Skeletal muscle satellite cell (primary cell): Measurements from ENCODE around the gene STXBP6.

ENCODE experiments used
- H3K27me3 ChIP-seq: 2 replicates; pipeline ENCODE4 v1.7.0; 2013; ENCODE audit warnings: low read length; ENCODE audit not compliant: control insufficient read depth, insufficient read depth
- H3K36me3 ChIP-seq: 2 replicates; pipeline ENCODE4 v1.7.0; 2013; ENCODE audit warnings: mild to moderate bottlenecking, control low read depth, low read length; ENCODE audit not compliant: insufficient read depth
- H3K4me1 ChIP-seq: 2 replicates; pipeline ENCODE4 v1.7.0; 2013; ENCODE audit warnings: low read length; ENCODE audit not compliant: control insufficient read depth, insufficient read depth
- H3K4me2 ChIP-seq: 2 replicates; pipeline ENCODE4 v1.7.0; 2013; ENCODE audit warnings: mild to moderate bottlenecking, low read length
- H3K4me3 ChIP-seq: 2 replicates; pipeline ENCODE4 v1.7.0; 2013; ENCODE audit warnings: low read length
- H3K9ac ChIP-seq: 2 replicates; pipeline ENCODE4 v1.7.0; 2013; ENCODE audit warnings: mild to moderate bottlenecking, low read depth, low read length, moderate library complexity
- H3K9me3 ChIP-seq: replicated peaks from 2 replicates; pipeline ENCODE4 v1.7.0; 2013; ENCODE audit warnings: mild to moderate bottlenecking, control low read depth, low read length

Gene STXBP6

DNA sequence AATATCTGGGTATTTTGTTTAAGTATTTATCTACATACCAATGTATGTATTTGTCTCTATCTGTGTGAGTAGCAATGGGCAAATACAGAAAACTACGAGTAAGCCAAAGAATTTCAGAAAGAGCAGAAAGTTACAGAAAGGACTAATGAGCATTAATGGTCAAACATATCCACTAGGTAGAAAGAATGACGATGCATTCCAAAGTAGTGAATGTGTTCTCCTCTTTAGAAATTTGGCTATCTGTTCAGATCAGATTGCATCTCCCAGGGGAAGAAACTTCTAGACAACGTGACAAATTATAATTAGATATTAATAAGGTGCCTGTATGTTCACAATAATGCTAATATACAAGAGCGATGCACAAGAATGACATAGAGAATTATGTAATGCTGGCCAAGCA lies 221.5 kb downstream of the STXBP6 start:
- Histone ChIP-seq H3K4me2 (no peak overlapping the region), H3K9me3 (no peaks in the 10 kb centered on the region), H3K36me3 (no peaks in the 10 kb centered on the region)

GRCh38 chr14:24826390-24826789 lies 223.6 kb downstream of the STXBP6 start:
- H3K27me3 ChIP-seq, result no peaks in the 10 kb centered on the region
- no peak overlapping the region for H3K4me3 ChIP-seq
- no peaks in the 10 kb centered on the region for H3K9me3 ChIP-seq
- no peaks in the 10 kb centered on the region for H3K4me1 ChIP-seq
- no peak overlapping the region for H3K4me2 ChIP-seq
- H3K36me3 ChIP-seq, result no peaks in the 10 kb centered on the region
- H3K9ac ChIP-seq, result no peak overlapping the region

More for the DNA sequence above, 221.5 kb downstream of the STXBP6 start:
- Histone ChIP-seq H3K9ac (no peak overlapping the region), H3K4me3 (no peak overlapping the region), H3K4me1 (no peaks in the 10 kb centered on the region), H3K27me3 (no peaks in the 10 kb centered on the region)

DNA sequence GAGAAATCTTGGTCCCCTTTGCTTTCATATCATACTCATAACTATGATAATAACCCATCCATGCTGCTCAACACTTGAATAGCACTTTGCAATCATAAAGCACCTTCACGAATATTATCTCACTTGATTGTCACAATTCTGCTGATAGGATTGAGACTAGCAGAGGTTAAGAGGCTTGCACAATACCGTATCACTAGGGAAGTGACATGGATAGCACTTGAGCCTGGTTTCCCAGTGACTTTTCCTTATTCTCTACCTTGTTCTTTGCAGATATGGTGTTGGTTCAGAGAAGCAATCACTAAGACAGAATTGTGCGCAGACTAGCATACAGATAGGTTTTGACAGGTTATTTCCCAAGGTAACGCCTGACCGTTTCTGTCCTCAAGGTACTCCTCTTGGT lies 229.3 kb downstream of the STXBP6 start:
- Histone ChIP-seq H3K4me1 (no peaks in the 10 kb centered on the region), H3K9ac (no peak overlapping the region), H3K27me3 (no peaks in the 10 kb centered on the region), H3K9me3 (no peaks in the 10 kb centered on the region), H3K4me3 (no peak overlapping the region), H3K4me2 (no peak overlapping the region), H3K36me3 (no peaks in the 10 kb centered on the region)

- H3K4me2 ChIP-seq, result no peak overlapping the region
- no peaks in the 10 kb centered on the region for H3K27me3 ChIP-seq
- no peaks in the 10 kb centered on the region for H3K9me3 ChIP-seq
- H3K9ac ChIP-seq, result no peak overlapping the region
- no peaks in the 10 kb centered on the region for H3K36me3 ChIP-seq
- H3K4me3 ChIP-seq, result no peak overlapping the region
- H3K4me1 ChIP-seq, result no peaks in the 10 kb centered on the region
These were observed 231.1 kb downstream of the STXBP6 start for GRCh38 chr14:24818823-24819341.

GRCh38 chr14:24818058-24818822 lies 231.7 kb downstream of the STXBP6 start:
- Histone ChIP-seq H3K27me3 (no peaks in the 10 kb centered on the region), H3K36me3 (no peaks in the 10 kb centered on the region), H3K4me3 (no peak overlapping the region), H3K9ac (no peak overlapping the region), H3K4me2 (no peak overlapping the region), H3K4me1 (no peaks in the 10 kb centered on the region), H3K9me3 (no peaks in the 10 kb centered on the region)

DNA sequence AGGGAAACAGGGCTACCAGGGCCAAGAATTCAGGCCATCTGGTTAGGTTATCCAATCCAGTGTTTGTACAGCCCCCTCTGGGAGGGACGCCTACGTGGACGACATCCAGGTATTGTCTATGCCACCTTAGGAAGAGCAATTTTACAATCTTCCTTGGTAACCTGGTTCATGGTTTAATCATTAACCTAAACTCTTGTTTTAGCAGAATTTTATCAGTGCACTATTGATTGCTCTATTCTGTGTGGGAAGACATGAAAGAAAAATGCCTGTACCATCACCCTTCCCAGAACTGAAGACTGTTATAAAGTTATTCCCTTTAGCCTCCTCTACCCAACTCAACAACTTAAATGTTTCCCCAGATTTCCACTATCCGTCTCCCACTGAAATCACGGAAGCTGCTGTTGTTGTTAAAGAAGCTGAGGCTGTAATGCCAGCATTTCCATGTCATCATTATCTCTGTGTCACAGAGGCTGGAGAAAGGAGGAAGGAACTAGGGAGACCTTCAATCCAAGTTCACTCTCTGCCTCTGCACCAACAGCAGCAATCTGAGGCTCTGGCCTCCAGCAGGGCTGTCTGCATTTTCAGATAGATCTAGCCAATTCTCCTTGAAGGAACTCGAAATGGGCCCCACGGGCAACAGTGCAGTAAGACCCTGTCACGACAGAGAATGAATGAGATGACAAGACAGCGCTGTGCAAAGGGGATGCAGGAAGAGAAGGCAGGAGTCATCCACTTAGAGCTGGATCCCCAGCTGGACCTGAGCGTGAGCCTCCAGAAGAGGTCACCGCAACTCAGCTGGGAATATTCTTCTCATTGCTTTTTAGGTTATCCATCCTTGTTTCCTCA lies 232.5 kb downstream of the STXBP6 start:
- H3K9me3 ChIP-seq, result no peaks in the 10 kb centered on the region
- H3K4me3 ChIP-seq, result no peak overlapping the region
- no peaks in the 10 kb centered on the region for H3K4me1 ChIP-seq
- no peak overlapping the region for H3K4me2 ChIP-seq
- no peaks in the 10 kb centered on the region for H3K27me3 ChIP-seq
- H3K9ac ChIP-seq, result no peak overlapping the region
- no peaks in the 10 kb centered on the region for H3K36me3 ChIP-seq

DNA sequence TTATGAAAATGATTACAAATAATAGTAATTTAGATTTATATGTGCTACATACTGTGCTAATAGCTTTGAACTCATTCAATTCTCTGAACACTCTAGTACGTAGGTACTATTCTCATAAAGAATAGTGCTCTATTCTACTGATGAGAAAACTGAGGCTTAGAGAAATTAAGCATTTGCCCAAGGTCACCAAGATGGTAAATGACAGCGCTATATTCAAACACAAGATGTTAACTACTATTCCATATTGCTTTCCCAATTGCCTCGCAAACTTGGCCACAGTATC lies 233.1 kb downstream of the STXBP6 start:
- H3K4me2 ChIP-seq, result no peak overlapping the region
- H3K4me3 ChIP-seq, result no peak overlapping the region
- no peaks in the 10 kb centered on the region for H3K27me3 ChIP-seq
- no peaks in the 10 kb centered on the region for H3K36me3 ChIP-seq
- no peaks in the 10 kb centered on the region for H3K4me1 ChIP-seq
- no peak overlapping the region for H3K9ac ChIP-seq
- H3K9me3 ChIP-seq, result no peaks in the 10 kb centered on the region

DNA sequence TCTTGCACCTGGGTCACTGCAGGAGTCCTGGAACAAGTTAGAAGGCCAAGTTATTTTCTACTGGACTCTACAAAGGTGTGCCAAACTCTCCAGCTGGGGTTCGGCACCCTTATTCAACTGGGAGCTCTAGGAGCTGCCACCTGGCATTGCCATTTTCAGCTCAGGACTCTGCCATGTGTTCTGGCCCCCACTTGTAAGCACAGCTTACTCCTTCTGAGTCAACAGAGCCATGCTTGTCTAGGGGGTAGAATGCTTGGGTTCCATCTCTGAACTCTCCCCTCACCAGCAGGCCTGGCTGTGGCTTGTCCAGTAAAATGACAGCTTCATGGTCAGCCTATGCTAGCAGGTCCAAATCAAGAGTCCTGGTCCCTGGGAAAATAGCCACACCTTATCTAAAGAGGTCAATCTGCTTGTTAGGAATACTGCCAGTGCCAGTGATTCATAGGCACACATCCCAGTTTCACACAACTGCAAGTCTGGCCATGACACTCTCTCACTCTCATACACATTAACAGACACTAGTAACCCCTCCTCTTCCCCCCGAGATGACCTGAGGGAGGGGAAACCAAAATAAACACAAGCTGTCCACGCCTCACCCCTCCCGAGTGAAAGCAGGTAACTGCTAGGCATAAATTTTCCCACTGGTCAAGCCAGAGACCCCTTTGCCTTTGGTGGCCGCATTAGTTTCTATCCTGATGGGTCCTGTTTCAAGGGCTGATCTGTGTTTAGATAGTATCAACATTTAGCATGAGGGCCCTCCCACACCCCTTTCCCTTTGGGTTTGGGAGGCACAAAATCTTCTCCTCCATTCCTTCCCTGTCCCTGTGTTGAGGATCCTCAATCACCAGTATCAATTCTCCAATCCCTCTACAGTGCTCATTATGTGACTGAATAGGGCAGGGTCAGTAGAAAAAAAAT lies 233.7 kb downstream of the STXBP6 start:
- Histone ChIP-seq H3K27me3 (no peaks in the 10 kb centered on the region), H3K4me3 (no peak overlapping the region), H3K36me3 (no peaks in the 10 kb centered on the region), H3K4me1 (no peaks in the 10 kb centered on the region), H3K4me2 (no peak overlapping the region), H3K9me3 (no peaks in the 10 kb centered on the region), H3K9ac (no peak overlapping the region)

DNA sequence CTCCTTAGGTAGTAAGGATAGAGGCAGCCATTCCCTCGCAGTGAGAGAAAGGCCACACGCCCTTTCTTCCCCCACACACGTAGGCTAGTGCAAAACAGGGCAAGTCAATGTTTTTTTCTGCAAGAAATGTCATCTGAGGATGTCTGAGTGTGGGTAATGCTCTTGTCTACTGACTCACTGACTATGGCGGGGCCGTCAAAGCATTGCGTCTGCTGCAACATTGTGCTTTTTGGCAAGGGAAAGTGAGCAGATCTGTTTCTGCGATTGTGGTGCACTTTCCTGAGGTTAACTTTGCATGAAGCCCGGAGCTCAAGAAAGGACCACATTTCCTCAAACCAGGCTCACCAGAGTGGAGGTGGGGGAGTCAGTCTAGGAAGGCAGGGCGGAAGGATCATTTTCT lies 234.4 kb downstream of the STXBP6 start:
- Histone ChIP-seq H3K27me3 (no peaks in the 10 kb centered on the region), H3K4me3 (no peak overlapping the region), H3K9me3 (no peaks in the 10 kb centered on the region), H3K4me1 (no peaks in the 10 kb centered on the region), H3K9ac (no peak overlapping the region), H3K4me2 (no peak overlapping the region), H3K36me3 (no peaks in the 10 kb centered on the region)

GRCh38 chr14:24814944-24815343 lies 235.0 kb downstream of the STXBP6 start:
- Histone ChIP-seq H3K27me3 (no peaks in the 10 kb centered on the region), H3K9me3 (no peaks in the 10 kb centered on the region), H3K9ac (no peak overlapping the region), H3K4me2 (no peak overlapping the region), H3K4me3 (no peak overlapping the region), H3K4me1 (no peaks in the 10 kb centered on the region), H3K36me3 (no peaks in the 10 kb centered on the region)

DNA sequence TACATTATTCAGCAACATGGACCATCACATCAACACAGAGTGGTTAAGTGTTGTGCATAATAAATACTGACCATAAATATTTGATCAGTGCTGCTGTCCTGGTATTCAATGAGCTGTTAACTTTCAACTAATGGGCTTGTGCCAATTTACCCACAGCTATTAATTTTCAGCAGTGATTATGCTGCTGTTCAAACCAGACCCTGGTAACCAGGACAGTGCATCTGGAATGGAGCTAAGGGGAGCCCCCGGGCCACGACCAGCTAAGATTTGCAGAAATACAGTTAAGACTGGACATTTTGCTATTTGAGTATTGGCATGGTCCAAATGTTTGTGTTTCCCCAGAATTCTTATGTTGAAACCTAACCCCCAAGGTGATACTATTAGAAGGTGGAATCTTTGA lies 235.6 kb downstream of the STXBP6 start:
- no peak overlapping the region for H3K4me3 ChIP-seq
- H3K9me3 ChIP-seq, result no peaks in the 10 kb centered on the region
- H3K4me2 ChIP-seq, result no peak overlapping the region
- H3K4me1 ChIP-seq, result no peaks in the 10 kb centered on the region
- no peaks in the 10 kb centered on the region for H3K36me3 ChIP-seq
- H3K27me3 ChIP-seq, result no peaks in the 10 kb centered on the region
- H3K9ac ChIP-seq, result no peak overlapping the region
